Endothelial cell of hepatic sinusoid (primary cell): ENCODE measurements around the gene RTRAF.

Source experiments
- in situ Hi-C: cut with HindIII; loops from 2 replicates; pipeline ENCODE4 v1.10.0; 2017; ENCODE audit warnings: low sequenced_read_pairs

Gene RTRAF

GRCh38 chr14:52048641-52049204 lies 59.4 kb downstream of the RTRAF start:
- in situ Hi-C loops = no loop called here

GRCh38 chr14:52049271-52049670 lies 59.9 kb downstream of the RTRAF start:
- in situ Hi-C loops = no loop called here

GRCh38 chr14:52049721-52050588 lies 60.6 kb downstream of the RTRAF start:
- in situ Hi-C loops = loop anchor here (5.0 kb wide), 1 partner anchor 53 kb away; no protein-coding TSS in a partner anchor

- in situ Hi-C loops = loop anchor here (5.0 kb wide), 1 partner anchor 54 kb away; no protein-coding TSS in a partner anchor
Measured at GRCh38 chr14:52051251-52051650, 61.9 kb downstream of the RTRAF start.

GRCh38 chr14:52051871-52052270 lies 62.5 kb downstream of the RTRAF start:
- in situ Hi-C loops = loop anchor here (5.0 kb wide), 1 partner anchor 55 kb away; no protein-coding TSS in a partner anchor

GRCh38 chr14:52052288-52052943 lies 63.1 kb downstream of the RTRAF start:
- in situ Hi-C loops = loop anchor here (5.0 kb wide), 1 partner anchor 55 kb away; no protein-coding TSS in a partner anchor

- in situ Hi-C loops = loop anchor here (5.0 kb wide), 1 partner anchor 56 kb away; no protein-coding TSS in a partner anchor
Measured at GRCh38 chr14:52053044-52053443, 63.7 kb downstream of the RTRAF start.

GRCh38 chr14:52054678-52055077 lies 65.3 kb downstream of the RTRAF start:
- in situ Hi-C loops = loop anchor here (5.0 kb wide), 1 partner anchor 57 kb away; no protein-coding TSS in a partner anchor

GRCh38 chr14:52055167-52055566 lies 65.8 kb downstream of the RTRAF start:
- in situ Hi-C loops = no loop called here

GRCh38 chr14:52058341-52058740 lies 69.0 kb downstream of the RTRAF start:
- in situ Hi-C loops = no loop called here

GRCh38 chr14:52059649-52060048 lies 70.3 kb downstream of the RTRAF start:
- in situ Hi-C loops = loop anchor here (5.0 kb wide), 1 partner anchor 38 kb away; no protein-coding TSS in a partner anchor

- in situ Hi-C loops = loop anchor here (5.0 kb wide), 1 partner anchor 37 kb away; no protein-coding TSS in a partner anchor
Measured at GRCh38 chr14:52060080-52060479, 70.7 kb downstream of the RTRAF start.
